Measurements from ENCODE around the gene MAJIN. TPM values are rescaled to one million over a fixed set of nuclear protein-coding genes. Genes with fewer than 3 reads are reported as not detected.
A peak's percentile ranks its signal among the peaks of the same experiment; 100 is the strongest.
"Not testable (repeated sequence)": the region's sequence is repeated elsewhere in the genome, so short reads cannot be mapped to it uniquely, and the experiment has no call there.

The MAJIN gene
- polyA plus RNA-seq, 3 donors: 0.76 to 1.2 (median 1.1) TPM

- DNase-seq (ENCODE audit: extremely low read depth in 1 of 11, low read depth in 9 of 11, low spot score in 4 of 11): peak in 8 of 11 donors; percentile 65 to 85 (median 76)
Observed at GRCh38 chr11:64996710-64997380, 24.9 kb upstream of the MAJIN start, which contains the start of gene BATF2. Gene BATF2 (minus strand): TSS chr11:64996971. CDS start chr11:64996914, 57 bp downstream.

- no peak for DNase-seq (ENCODE audit: extremely low read depth in 1 of 11, low read depth in 9 of 11, low spot score in 4 of 11)
Observed at GRCh38 chr11:64996327-64996709, 24.4 kb upstream of the MAJIN start.

DNA sequence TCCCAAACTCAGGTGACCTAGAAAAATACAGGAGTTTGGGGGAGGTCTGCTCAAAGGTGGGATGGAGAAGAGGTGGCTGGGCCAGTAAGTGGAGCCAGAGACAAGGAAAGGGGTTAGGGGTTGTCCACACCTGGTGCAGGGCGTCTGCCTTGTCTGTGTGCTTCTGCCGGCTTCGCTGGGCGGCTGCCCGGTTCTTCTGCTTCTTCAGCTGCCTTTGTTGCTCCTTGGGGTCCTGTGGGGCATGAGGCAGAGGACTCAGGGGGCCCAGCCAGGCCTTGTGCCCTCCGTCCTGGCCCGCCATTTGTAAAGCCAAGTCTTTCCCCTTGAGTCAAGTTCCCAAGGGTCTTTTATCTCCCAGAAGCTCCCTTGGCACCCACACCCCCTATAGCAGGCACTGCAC, 22.4 kb upstream of the MAJIN start:
- no peak for DNase-seq (ENCODE audit: extremely low read depth in 1 of 11, low read depth in 9 of 11, low spot score in 4 of 11)

DNA sequence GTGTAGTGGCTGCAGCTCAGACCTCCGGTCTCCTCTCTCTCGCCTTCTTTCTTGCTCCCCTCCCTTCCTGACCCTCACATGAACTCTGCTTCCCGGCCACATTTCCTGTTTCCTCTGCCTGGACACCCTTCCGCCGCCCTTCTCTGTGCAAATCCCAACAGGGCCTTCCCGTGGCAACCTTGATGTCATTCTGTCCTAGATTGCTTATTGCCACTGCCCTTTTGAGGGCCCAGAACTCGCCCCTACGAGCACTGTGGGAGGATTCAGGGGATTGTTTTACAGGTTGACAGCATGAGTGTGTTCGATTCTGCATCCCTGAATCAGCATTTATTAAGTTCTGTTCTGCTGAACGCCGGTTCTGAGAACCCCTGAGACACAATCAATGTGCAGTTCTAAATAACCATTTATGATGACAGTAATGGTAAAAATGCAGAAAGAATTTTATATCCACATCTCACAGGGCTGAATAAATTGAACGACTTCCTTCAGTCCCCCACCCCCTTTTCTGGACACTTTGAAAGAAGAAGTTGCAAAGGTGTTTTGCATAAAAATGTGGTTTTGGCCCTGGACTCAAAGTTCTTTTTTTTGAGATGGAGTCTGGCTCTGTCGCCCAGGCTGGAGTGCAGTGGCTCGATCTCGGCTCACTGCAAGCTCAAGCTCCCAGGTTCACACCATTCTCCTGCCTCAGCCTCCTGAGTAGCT, 18.5 kb upstream of the MAJIN start:
- peak in 2 of 11 donors; percentile 44 to 57 for DNase-seq (ENCODE audit: extremely low read depth in 1 of 11, low read depth in 9 of 11, low spot score in 4 of 11)

- no peak for DNase-seq (ENCODE audit: extremely low read depth in 1 of 11, low read depth in 9 of 11, low spot score in 4 of 11)
Observed at GRCh38 chr11:64989416-64989815, 17.5 kb upstream of the MAJIN start.

DNA sequence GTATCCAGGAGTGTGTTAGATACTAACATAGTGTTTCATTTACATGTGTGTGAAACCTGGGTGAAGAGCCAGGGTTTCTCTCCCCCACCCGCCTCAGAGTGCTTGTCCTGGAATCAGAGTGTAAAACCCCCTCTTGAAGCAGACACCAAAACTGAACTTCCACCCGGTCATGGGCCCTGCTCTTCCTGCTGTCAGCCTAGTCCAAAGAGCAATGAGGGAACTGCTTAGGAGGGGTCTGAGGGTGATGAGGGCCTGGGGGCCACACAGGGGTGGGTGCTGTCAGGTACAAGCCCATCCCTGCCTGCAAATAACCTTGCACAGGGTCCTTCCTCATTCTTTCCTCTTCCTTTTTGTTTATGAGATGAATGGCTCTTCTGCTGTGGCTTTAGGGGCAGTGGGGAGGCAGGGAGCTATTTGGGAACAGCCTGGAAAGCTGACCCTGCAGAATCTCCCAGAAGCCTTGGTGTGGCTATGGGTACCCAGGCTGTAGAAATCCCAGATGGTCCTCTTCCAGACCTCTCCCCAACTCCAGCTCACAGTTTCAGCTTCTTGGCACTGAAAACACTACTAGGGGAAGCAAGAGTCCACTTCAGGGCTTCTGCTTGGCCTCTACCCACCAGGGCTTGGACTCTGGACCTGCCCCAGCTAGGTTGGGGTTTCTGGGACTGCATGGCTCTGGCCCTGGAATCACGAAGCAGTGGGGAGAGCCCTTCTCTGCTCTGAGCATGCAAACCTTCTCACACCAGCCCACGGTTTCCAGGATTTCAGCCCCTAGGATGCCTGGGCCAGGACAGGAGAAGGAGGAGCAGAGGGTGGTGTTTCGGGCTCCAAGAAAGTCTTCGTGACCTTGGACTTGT, 16.3 kb upstream of the MAJIN start:
- no peak for DNase-seq (ENCODE audit: extremely low read depth in 1 of 11, low read depth in 9 of 11, low spot score in 4 of 11)

DNA sequence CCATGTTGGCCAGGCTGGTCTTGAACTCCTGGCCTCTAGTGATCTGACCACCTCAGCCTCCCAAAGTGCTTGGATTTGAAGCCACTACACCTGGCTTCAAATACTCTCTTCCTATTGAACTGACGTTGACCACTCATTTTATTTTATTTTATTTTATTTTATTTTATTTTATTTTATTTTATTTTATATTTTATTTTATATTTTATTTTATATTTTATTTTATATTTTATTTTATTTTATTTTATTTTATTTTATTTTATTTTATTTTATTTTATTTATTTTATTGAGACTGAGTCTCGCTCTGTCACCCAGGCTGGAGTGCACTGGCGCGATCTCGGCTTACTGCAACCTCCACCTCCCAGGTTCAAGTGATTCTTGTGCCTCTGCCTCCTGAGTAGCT, 11.4 kb upstream of the MAJIN start:
- not testable (repeated sequence) for DNase-seq (ENCODE audit: extremely low read depth in 1 of 11, low read depth in 9 of 11, low spot score in 4 of 11)

DNA sequence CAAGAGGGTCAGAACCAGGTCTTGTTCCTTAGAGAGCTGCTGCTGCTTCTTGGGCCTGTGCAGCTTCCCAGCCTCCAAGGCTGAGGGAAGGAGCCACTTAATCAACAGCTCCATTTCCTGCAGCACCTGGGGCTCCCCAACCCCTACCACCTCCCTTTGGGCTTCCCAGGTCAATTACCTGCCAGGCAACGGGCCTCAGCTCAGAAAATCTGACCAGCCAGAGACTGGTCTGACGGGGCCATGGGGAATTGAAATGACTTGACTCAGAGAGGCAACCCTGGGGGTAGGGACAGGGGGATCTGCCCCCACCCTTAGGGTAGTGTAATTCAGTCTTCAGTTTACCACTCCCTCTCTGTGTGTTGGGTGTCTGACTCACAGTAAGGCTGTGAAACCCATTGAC, 4.7 kb upstream of the MAJIN start:
- no peak for DNase-seq (ENCODE audit: extremely low read depth in 1 of 11, low read depth in 9 of 11, low spot score in 4 of 11)

- no peak for DNase-seq (ENCODE audit: extremely low read depth in 1 of 11, low read depth in 9 of 11, low spot score in 4 of 11)
Observed at GRCh38 chr11:64974124-64974523, 2.2 kb upstream of the MAJIN start.

- no peak for DNase-seq (ENCODE audit: extremely low read depth in 1 of 11, low read depth in 9 of 11, low spot score in 4 of 11)
Observed at GRCh38 chr11:64970731-64971151, 1.2 kb downstream of the MAJIN start.

DNA sequence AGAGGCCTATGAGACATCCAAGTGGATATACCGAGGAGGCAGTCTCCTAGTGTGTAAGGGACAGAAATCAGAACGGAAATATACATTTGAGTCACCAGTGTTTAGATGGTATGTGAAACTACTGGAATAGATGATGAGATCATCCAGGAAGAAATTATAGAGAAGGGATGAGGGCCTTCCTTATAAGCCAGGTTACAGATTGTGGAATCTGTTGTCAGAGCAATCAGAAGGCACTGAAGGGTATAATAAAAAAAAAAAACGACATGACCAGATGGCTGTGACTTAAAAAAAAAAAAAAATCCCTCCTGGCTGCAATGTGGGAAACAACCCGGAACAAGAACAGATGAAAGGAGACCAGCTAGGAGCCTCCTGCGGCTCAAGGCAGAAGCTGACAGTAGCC, 2.7 kb downstream of the MAJIN start:
- no peak for DNase-seq (ENCODE audit: extremely low read depth in 1 of 11, low read depth in 9 of 11, low spot score in 4 of 11)

GRCh38 chr11:64967375-64967774, 4.5 kb downstream of the MAJIN start:
- DNase-seq (ENCODE audit: extremely low read depth in 1 of 11, low read depth in 9 of 11, low spot score in 4 of 11): no peak

DNA sequence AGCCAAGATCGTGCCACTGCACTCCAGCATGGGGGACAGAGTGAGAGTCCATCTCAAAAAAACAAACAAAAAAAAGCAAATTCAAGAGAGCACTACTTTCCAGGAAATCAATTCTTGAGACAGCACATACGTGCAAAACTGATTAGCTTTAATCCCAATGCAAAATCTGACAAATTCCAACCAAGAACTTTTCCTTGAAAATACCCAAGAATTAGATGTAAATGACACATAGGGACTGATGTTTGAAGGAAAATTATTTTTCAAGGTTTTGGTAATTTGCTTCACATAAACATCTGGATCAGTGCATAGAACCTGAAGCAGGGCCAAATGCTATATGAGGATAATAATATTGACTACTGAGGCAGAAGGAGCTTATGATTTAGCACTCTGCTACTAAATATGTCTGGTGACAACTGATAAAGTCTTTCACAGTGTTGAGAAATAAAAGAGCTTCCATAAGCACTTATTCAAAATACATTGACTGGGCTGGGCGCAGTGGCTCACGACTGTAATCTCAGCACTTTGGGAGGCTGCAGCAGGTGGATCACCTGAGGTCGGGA, 8.8 kb downstream of the MAJIN start:
- no peak for DNase-seq (ENCODE audit: extremely low read depth in 1 of 11, low read depth in 9 of 11, low spot score in 4 of 11)

DNA sequence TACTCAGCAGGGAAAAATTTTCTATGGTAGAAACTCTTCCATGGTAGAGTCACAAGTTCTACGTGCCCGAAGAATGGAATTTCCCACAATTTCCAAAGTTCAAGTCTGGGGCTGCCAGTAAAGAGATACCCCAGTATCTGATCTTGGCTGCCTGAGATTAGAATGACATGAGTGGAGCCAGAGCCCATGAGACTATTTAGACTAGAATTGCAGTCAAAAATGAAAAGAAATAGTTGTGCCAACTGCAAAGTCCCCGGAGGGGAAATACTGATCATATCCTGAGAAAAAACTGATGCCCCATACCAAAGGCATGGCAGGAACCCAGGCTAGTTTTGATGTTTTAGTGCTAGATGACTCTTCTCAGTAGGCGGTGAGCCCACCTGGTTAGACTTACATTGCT, 11.2 kb downstream of the MAJIN start:
- DNase-seq (ENCODE audit: extremely low read depth in 1 of 11, low read depth in 9 of 11, low spot score in 4 of 11): no peak

- no peak for DNase-seq (ENCODE audit: extremely low read depth in 1 of 11, low read depth in 9 of 11, low spot score in 4 of 11)
Observed at GRCh38 chr11:64959498-64959897, 12.4 kb downstream of the MAJIN start.

- no peak for DNase-seq (ENCODE audit: extremely low read depth in 1 of 11, low read depth in 9 of 11, low spot score in 4 of 11)
Observed at GRCh38 chr11:64954201-64954600, 17.7 kb downstream of the MAJIN start.

DNA sequence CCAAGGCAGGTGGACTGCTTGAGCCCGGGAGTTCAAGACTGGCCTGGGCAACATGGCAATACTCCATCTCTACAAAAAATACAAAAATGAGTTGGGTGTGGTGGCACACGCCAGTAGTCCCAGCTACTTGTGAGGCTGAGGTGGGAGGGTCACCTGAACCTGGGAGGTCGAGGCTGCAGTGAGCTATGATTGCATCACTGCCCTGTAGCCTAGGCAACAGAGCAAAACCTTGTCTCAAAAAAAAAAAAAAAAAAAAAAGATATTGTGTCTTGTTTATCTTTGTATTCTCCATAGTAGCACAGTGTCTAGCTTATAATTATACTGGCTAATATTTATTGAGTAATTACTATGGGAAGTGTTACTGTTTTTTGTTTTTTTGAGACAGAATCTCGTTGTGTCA, 20.4 kb downstream of the MAJIN start:
- no peak for DNase-seq (ENCODE audit: extremely low read depth in 1 of 11, low read depth in 9 of 11, low spot score in 4 of 11)

GRCh38 chr11:64947208-64947814, 24.6 kb downstream of the MAJIN start:
- no peak for DNase-seq (ENCODE audit: extremely low read depth in 1 of 11, low read depth in 9 of 11, low spot score in 4 of 11)

DNA sequence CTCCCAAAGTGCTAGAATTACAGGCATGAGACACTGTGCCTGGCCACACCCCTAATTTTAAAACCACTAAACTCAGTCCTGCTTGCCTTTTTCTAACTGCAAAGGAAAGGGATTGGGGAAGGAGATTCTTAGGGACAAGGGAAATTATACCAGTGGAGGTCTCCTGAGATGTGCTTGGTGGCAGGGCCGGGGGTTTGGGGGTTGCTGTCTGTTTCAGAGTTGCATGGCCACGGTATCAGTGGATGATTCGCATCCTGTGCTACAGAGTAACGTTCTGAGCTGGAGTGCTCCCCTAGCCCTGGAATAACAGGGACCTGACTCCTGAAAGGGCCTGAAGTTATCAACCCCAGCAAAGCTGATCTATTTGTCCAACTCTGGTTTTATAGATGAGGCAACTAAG, 35.4 kb downstream of the MAJIN start:
- no peak for DNase-seq (ENCODE audit: extremely low read depth in 1 of 11, low read depth in 9 of 11, low spot score in 4 of 11)
